AG04450 (cell line): ENCODE measurements around the gene AK8. TPM values are rescaled to one million over a fixed set of nuclear protein-coding genes. Genes with fewer than 3 reads are reported as not detected.
"Not testable (repeated sequence)": the region's sequence is repeated elsewhere in the genome, so short reads cannot be mapped to it uniquely, and the experiment has no call there.

Experiments used
- CTCF ChIA-PET: fragments of 300-600, 350-600 bp; formaldehyde crosslinking; extraction: SDS; loops from one replicate; lab custom pipeline; 2022; ENCODE audit warnings: antibody characterized with exemption, inconsistent platforms; lab: Charles Lee
- POLR2A ChIA-PET: fragments of 350-600 bp; formaldehyde crosslinking; extraction: SDS; loops from one replicate; lab custom pipeline; 2021; ENCODE audit warnings: antibody characterized with exemption, inconsistent platforms; lab: Yijun Ruan, JAX
- DNase-seq: peaks from one replicate; pipeline ENCODE4 v3.0.0-alpha.2; 2011; ENCODE audit warnings: low read depth, low spot score
- H3K27ac ChIP-seq: one replicate; pipeline ENCODE4 v1.5.1; 2012; ENCODE audit warnings: low read depth, low read length, control low read depth
- H3K27me3 ChIP-seq: one replicate; pipeline ENCODE4 v1.6.0; 2012; ENCODE audit warnings: low read length; ENCODE audit not compliant: control insufficient read depth, insufficient read depth
- H3K4me3 ChIP-seq: 2 replicates; pipeline ENCODE4 v1.5.1; 2011; ENCODE audit warnings: mild to moderate bottlenecking, low read depth, low read length, control low read depth
- H3K9me3 ChIP-seq: 2 replicates; pipeline ENCODE4 v1.5.1; 2012; ENCODE audit warnings: low read length; ENCODE audit not compliant: control insufficient read depth, insufficient read depth
- polyA plus RNA-seq: library from polyadenylated mRNA; depleted of rRNA; stranded (reverse); fragments of >200 nt; gene quantifications from 2 replicates; pipeline ENCODE4 v1.2.3, GENCODE V29; 2011
- TF ChIP-seq, protein P1 (sequence below): IDR thresholded peaks from 2 replicates; pipeline ENCODE4 v1.5.1; 2011; ENCODE audit warnings: low read depth, low read length, control low read depth, inconsistent platforms

AK8 gene
- polyA plus RNA-seq, 1 experiment: 0.14 TPM

GRCh38 chr9:132773093-132773492, 105.0 kb downstream of the AK8 start:
- CTCF ChIA-PET: no interaction called here
- Histone ChIP-seq H3K27ac (no peak overlapping the region), H3K27me3 (peaks cover 7% of the 10 kb centered on the region), H3K9me3 (peaks cover 17% of the 10 kb centered on the region), H3K4me3 (no peak overlapping the region)
- POLR2A ChIA-PET: no interaction called here
- DNase-seq: no peak
- TF ChIP-seq, protein P1, sequence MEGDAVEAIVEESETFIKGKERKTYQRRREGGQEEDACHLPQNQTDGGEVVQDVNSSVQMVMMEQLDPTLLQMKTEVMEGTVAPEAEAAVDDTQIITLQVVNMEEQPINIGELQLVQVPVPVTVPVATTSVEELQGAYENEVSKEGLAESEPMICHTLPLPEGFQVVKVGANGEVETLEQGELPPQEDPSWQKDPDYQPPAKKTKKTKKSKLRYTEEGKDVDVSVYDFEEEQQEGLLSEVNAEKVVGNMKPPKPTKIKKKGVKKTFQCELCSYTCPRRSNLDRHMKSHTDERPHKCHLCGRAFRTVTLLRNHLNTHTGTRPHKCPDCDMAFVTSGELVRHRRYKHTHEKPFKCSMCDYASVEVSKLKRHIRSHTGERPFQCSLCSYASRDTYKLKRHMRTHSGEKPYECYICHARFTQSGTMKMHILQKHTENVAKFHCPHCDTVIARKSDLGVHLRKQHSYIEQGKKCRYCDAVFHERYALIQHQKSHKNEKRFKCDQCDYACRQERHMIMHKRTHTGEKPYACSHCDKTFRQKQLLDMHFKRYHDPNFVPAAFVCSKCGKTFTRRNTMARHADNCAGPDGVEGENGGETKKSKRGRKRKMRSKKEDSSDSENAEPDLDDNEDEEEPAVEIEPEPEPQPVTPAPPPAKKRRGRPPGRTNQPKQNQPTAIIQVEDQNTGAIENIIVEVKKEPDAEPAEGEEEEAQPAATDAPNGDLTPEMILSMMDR: no peak

GRCh38 chr9:132771752-132772151, 106.3 kb downstream of the AK8 start:
- DNase-seq, CTCF ChIA-PET, POLR2A ChIA-PET: not testable (repeated sequence)

DNA sequence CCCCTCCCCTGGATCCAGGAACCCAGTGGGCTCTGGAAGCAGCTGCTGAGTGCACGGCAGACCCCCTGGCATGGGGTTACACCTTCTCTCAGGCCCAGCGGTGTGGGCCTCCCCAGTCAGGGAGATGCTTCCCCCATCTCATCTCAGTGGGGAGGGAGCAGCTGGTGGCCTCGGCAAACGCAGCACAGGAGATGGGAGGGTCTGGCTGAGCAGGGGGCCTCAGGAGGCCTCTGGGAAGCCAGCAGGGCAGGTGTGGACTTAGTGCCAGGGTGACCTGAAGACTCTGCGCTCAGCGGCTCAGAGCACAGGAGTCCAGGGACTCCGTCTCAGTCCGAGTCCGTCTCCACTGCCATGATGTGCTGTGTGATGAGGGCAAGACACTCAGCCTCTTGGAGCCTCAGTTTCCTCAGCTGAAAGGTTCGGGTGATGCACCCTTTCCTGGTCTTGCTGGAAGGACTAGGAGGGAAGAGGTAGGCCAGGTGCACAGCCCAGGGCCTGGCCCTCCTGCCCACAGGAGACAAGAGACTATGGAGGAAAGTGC, 107.2 kb downstream of the AK8 start:
- no peak overlapping the region for H3K27ac ChIP-seq
- POLR2A ChIA-PET: interaction anchor here (1.7 kb wide), 1 partner anchor 14 kb away, joined by 5 read pairs; no protein-coding TSS in a partner anchor
- CTCF ChIA-PET: interaction anchor here (0.5 kb wide), 1 partner anchor 9 kb away, joined by 10 read pairs; no protein-coding TSS in a partner anchor
- H3K27me3 ChIP-seq: peaks cover 1% of the 10 kb centered on the region
- TF ChIP-seq, protein P1: no peak
- no peak for DNase-seq
- H3K4me3 ChIP-seq: peak overlapping the region; percentile 75
- peaks cover 20% of the 10 kb centered on the region for H3K9me3 ChIP-seq

More at GRCh38 chr9:132771752-132772151, 106.3 kb downstream of the AK8 start:
- peaks cover 17% of the 10 kb centered on the region for H3K9me3 ChIP-seq
- H3K4me3 ChIP-seq, H3K27ac ChIP-seq, H3K27me3 ChIP-seq: not testable (repeated sequence)

GRCh38 chr9:132769906-132770769, 107.9 kb downstream of the AK8 start:
- no peak for DNase-seq
- CTCF ChIA-PET: interaction anchor here (0.8 to 1.5 kb wide), 8 partner anchors 9 to 195 kb away, joined by 3 to 6 read pairs (median 3); no protein-coding TSS in a partner anchor
- Histone ChIP-seq H3K4me3 (peak overlapping the region; percentile 75), H3K27me3 (peaks cover 2% of the 10 kb centered on the region), H3K27ac (peak overlapping the region; percentile 61), H3K9me3 (peaks cover 20% of the 10 kb centered on the region)
- TF ChIP-seq, protein P1: no peak
- POLR2A ChIA-PET: interaction anchor here (1.7 kb wide), 2 partner anchors 14 to 100 kb away, joined by 5 to 11 read pairs; partner anchors contain the start of genes DDX31 and GTF3C4

GRCh38 chr9:132768932-132769905, 108.9 kb downstream of the AK8 start:
- H3K4me3 ChIP-seq: peak overlapping the region; percentile 75
- peaks cover 2% of the 10 kb centered on the region for H3K27me3 ChIP-seq
- ChIA-PET POLR2A (interaction anchor here (0.6 to 1.7 kb wide), 3 partner anchors 15 to 103 kb away, joined by 3 to 11 read pairs (median 5); partner anchors contain the start of genes DDX31 and GTF3C4), CTCF (interaction anchor here (0.6 to 1.5 kb wide), 13 partner anchors 9 to 194 kb away, joined by 3 to 8 read pairs (median 4); no protein-coding TSS in a partner anchor)
- DNase-seq: no peak
- H3K9me3 ChIP-seq: peaks cover 20% of the 10 kb centered on the region
- H3K27ac ChIP-seq: peak overlapping the region; percentile 61
- TF ChIP-seq, protein P1: peak; percentile 53
